ENCODE measurements around the gene MEF2B. TPM values are rescaled to one million over a fixed set of nuclear protein-coding genes. Genes with fewer than 3 reads are reported as not detected.
A peak's percentile ranks its signal among the peaks of the same experiment; 100 is the strongest.

Gene MEF2B
- total RNA-seq, 1 experiment from 2014 or later, result 1.3 TPM

DNA sequence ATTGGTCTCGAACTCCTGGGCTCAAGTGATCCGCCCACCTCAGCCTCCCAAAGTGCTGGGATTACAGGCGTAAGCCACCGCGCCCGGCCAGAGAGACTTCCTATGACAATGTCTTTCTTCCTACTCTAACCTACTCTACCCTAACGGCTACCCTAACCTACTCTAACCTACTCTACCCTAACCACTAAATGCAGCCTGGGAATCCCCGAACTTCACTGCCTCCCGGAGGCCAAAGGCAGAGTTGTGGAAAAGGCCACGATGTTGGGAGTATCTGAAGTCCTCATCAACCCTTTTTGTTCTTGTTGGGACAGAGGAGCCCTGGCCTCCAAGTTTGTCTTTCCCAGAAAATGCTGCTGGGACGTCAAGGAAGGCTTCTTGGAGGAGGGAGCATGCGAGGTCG, 34.1 kb upstream of the MEF2B start:
- Mint-ChIP-seq H3K9me3 (peaks cover 0 to 9% of the 10 kb centered on the region in 2 experiments; a peak in 3 of 5 replicates), H3K4me3 (peak overlapping the region in 1 of 2 experiments; percentile 92; a peak in 3 of 5 replicates), H3K36me3 (ENCODE audit: insufficient read depth in 1 of 3, low read depth in 3 of 3) (peaks cover 0 to 23% (median 18%) of the 10 kb centered on the region in 3 experiments), H3K4me1 (peaks cover 14 to 25% of the 10 kb centered on the region in 2 experiments), H3K27me3 (ENCODE audit: low read depth) (peaks cover 62% of the 10 kb centered on the region), H3K27ac (no peak overlapping the region; a peak in 1 of 7 replicates)
- Histone ChIP-seq H3K9ac (ENCODE audit: extremely low read depth, insufficient read length, low read length) (no peak overlapping the region), H3T11ph (ENCODE audit: low read length) (no peak overlapping the region), H3K4me1 (ENCODE audit: insufficient read depth, low read length) (no peaks in the 10 kb centered on the region), H3K27ac (ENCODE audit: insufficient read length, low read depth, low read length) (no peak overlapping the region), H3K18ac (ENCODE audit: insufficient read length, low read depth, low read length) (no peak overlapping the region), H3K9me3 (ENCODE audit: control insufficient read depth, low read depth, low read length) (no peaks in the 10 kb centered on the region), H4K5ac (ENCODE audit: insufficient read length, low read depth, low read length) (no peak overlapping the region), H3K14ac (ENCODE audit: insufficient read depth, low read length) (no peak overlapping the region), H3K56ac (ENCODE audit: insufficient read length, low read depth, low read length) (no peak overlapping the region), H2BK5ac (ENCODE audit: insufficient read length, low read length) (no peak overlapping the region), H2AFZ (ENCODE audit: low read length) (no peak overlapping the region), H2BK12ac (ENCODE audit: insufficient read length, low read depth, low read length) (no peak overlapping the region), H2AK5ac (ENCODE audit: insufficient read length, low read length) (no peak overlapping the region), H3K27me3 (ENCODE audit: insufficient read depth, low read length) (peaks cover 21% of the 10 kb centered on the region; the same call in 1 of the 2 replicates), H3K23me2 (ENCODE audit: insufficient read length, low read depth, low read length, poor library complexity, severe bottlenecking) (peaks cover 7% of the 10 kb centered on the region), H3K79me2 (ENCODE audit: insufficient read depth, low read length) (no peaks in the 10 kb centered on the region), H2BK15ac (ENCODE audit: low read depth, low read length) (no peak overlapping the region), H4K8ac (replicated peaks; ENCODE audit: insufficient read length, low read depth, low read length) (no peak overlapping the region), H4K91ac (ENCODE audit: insufficient read length, low read depth, low read length) (no peak overlapping the region), H2BK120ac (ENCODE audit: low read depth, low read length, poor library complexity, severe bottlenecking) (no peak overlapping the region), H4K20me1 (ENCODE audit: control insufficient read depth, insufficient read depth, insufficient read length) (no peaks in the 10 kb centered on the region), H2BK20ac (ENCODE audit: low read depth, low read length, poor library complexity, severe bottlenecking) (no peak overlapping the region), H3K79me1 (ENCODE audit: insufficient read depth, low read depth, low read length, poor library complexity, severe bottlenecking) (no peaks in the 10 kb centered on the region), H3K4ac (ENCODE audit: low read depth, low read length) (no peak overlapping the region), H3K4me2 (ENCODE audit: insufficient read depth, insufficient read length, low read length) (no peak overlapping the region), H3K23ac (ENCODE audit: insufficient read length, low read depth, low read length) (no peak overlapping the region)
- WGBS (ENCODE audit: extremely low coverage, insufficient read length, low lambda C conversion rate), result no CpG with 5 or more reads among the region's 13 CpGs
- DNase-seq, result peak; percentile 50
- TF ChIP-seq, protein P1, sequence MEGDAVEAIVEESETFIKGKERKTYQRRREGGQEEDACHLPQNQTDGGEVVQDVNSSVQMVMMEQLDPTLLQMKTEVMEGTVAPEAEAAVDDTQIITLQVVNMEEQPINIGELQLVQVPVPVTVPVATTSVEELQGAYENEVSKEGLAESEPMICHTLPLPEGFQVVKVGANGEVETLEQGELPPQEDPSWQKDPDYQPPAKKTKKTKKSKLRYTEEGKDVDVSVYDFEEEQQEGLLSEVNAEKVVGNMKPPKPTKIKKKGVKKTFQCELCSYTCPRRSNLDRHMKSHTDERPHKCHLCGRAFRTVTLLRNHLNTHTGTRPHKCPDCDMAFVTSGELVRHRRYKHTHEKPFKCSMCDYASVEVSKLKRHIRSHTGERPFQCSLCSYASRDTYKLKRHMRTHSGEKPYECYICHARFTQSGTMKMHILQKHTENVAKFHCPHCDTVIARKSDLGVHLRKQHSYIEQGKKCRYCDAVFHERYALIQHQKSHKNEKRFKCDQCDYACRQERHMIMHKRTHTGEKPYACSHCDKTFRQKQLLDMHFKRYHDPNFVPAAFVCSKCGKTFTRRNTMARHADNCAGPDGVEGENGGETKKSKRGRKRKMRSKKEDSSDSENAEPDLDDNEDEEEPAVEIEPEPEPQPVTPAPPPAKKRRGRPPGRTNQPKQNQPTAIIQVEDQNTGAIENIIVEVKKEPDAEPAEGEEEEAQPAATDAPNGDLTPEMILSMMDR (conservative IDR thresholded peaks at IDR 0.05), result no peak; the same call in 2 of the 3 replicates

Data from H9 (cell line).